Suprapubic skin (tissue), 4 donors: ENCODE data around the gene IFITM1.

ENCODE experiments used
- CTCF ChIP-seq, 2 donors: fragments of 200-600 bp in 1 of 2; fragments of 450-650 bp in 1 of 2; sonication (generic) in 1 of 2; IDR thresholded peaks; one replicate each; pipeline ENCODE4 v1.5.1; 2016 to 2019; ENCODE audit warnings: antibody characterized with exemption in 2 of 2, mild to moderate bottlenecking in 1 of 2, moderate library complexity in 1 of 2
- EP300 ChIP-seq: sonication (generic); formaldehyde crosslinking; IDR thresholded peaks from one replicate; pipeline ENCODE4 v1.6.1; 2017; ENCODE audit warnings: antibody characterized with exemption
- POLR2A ChIP-seq, 2 donors: fragments of 450-650 bp; IDR thresholded peaks; one replicate each; pipeline ENCODE4 v1.6.1; 2017; ENCODE audit warnings: antibody characterized with exemption in 2 of 2, mild to moderate bottlenecking in 2 of 2, moderate library complexity in 2 of 2
- POLR2AphosphoS5 ChIP-seq, 3 donors: sonication (generic); formaldehyde crosslinking; IDR thresholded peaks; one replicate each; pipeline ENCODE4 v1.6.1; 2017; ENCODE audit warnings: antibody characterized with exemption in 3 of 3

DNA sequence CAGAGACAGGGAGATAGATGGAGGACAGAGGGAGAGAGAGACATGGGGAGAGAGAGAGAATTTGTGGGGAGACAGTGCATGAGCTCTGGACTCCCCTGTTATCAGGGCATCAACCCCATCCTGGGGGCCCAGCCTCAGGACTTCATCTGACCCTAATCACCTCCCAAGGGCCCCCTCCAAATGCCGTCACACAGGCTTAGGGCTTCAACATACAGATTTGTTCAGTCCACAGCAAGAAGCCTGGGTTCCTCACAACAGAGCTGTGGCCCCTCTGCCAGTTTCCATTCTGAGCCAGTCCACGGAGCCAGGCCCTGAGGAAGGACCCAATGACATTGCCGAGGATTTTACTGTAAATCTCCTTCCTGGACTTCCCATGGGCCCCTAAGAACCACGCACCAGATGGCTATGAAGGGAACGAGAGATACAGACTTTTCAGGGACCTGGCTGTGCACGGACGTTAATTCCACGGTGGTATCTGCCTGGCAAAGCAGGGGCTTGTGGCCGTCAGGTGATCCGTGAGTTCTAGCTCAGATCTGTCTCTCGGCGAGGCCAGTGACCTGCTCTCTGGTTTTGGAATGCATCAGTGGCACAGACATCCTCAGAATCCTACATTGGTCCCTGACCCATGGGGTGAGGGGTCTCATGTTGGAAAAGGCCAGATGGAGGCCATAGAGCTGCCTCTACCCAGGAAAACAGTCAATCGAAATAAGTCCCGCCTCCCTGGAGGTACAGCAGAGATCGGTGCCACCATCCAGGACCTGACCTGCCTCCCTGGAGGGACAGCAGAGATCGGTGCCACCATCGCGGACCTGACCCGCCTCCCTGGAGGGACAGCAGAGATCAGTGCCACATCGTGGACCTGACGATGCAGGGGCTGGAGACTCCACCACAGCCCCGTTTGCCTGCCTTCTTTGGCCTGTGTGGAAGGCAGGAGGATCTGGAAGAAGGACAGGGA is 46.8 kb downstream of the IFITM1 start:
- no peak for TF ChIP-seq CTCF (IDR thresholded peaks at IDR 0.05)
- TF ChIP-seq POLR2AphosphoS5 (IDR thresholded peaks at IDR 0.05), result no peak
- TF ChIP-seq POLR2A (IDR thresholded peaks at IDR 0.05), result no peak
- TF ChIP-seq EP300, result no peak
